Measurements from ENCODE around the gene SGPL1. TPM values are rescaled to one million over a fixed set of nuclear protein-coding genes. Genes with fewer than 3 reads are reported as not detected.
"Not testable (repeated sequence)": the region's sequence is repeated elsewhere in the genome, so short reads cannot be mapped to it uniquely, and the experiment has no call there.

SGPL1 gene
- polyA plus RNA-seq, result 12.0 TPM

- H3K4me3 Mint-ChIP-seq, result peak within 1 kb of the TSS; percentile 83 to 97 (median 92)
- peaks cover 3% of the 10 kb centered on the region for H3K36me3 Mint-ChIP-seq
- peak within 1 kb of the TSS; percentile 79 to 98 (median 92) for H3K27ac Mint-ChIP-seq
- H3K4me1 Mint-ChIP-seq, result peaks cover 6 to 25% (median 23%) of the 10 kb centered on the region in 3 donors
- no peaks in the 10 kb centered on the region for H3K27me3 Mint-ChIP-seq
- H3K9me3 Mint-ChIP-seq, result no peaks in the 10 kb centered on the region
Measured at GRCh38 chr10:70815504-70816219, at the start of gene SGPL1. Gene SGPL1 (plus strand): TSS chr10:70815948. CDS start chr10:70816854, 906 bp downstream.

GRCh38 chr10:70768026-70768685, 47.6 kb upstream of the SGPL1 start:
- not testable (repeated sequence) for H3K4me1 Mint-ChIP-seq, H3K36me3 Mint-ChIP-seq, H3K27me3 Mint-ChIP-seq, H3K4me3 Mint-ChIP-seq
- Mint-ChIP-seq H3K27ac (peak overlapping the region in 1 of 3 donors; percentile 23), H3K9me3 (peaks cover 8 to 20% (median 11%) of the 10 kb centered on the region in 3 donors)

GRCh38 chr10:70769121-70769520, 46.6 kb upstream of the SGPL1 start:
- Mint-ChIP-seq H3K9me3 (peaks cover 8 to 20% (median 11%) of the 10 kb centered on the region in 3 donors), H3K4me3 (no peak overlapping the region), H3K4me1 (no peaks in the 10 kb centered on the region), H3K36me3 (no peaks in the 10 kb centered on the region), H3K27me3 (peaks cover 5% of the 10 kb centered on the region), H3K27ac (no peak overlapping the region)

GRCh38 chr10:70770001-70770400, 45.7 kb upstream of the SGPL1 start:
- H3K27ac Mint-ChIP-seq, result no peak overlapping the region
- H3K27me3 Mint-ChIP-seq, result peaks cover 5% of the 10 kb centered on the region
- H3K36me3 Mint-ChIP-seq, result no peaks in the 10 kb centered on the region
- H3K9me3 Mint-ChIP-seq, result peaks cover 8 to 19% (median 11%) of the 10 kb centered on the region in 3 donors
- no peak overlapping the region for H3K4me3 Mint-ChIP-seq
- no peaks in the 10 kb centered on the region for H3K4me1 Mint-ChIP-seq

- H3K27me3 Mint-ChIP-seq, H3K27ac Mint-ChIP-seq, H3K4me3 Mint-ChIP-seq, H3K4me1 Mint-ChIP-seq, H3K36me3 Mint-ChIP-seq: not testable (repeated sequence)
- H3K9me3 Mint-ChIP-seq, result peaks cover 5 to 14% (median 6%) of the 10 kb centered on the region in 3 donors
Measured at GRCh38 chr10:70770516-70770915, 45.2 kb upstream of the SGPL1 start.

- Mint-ChIP-seq H3K4me1 (no peaks in the 10 kb centered on the region), H3K9me3 (peaks cover 2 to 5% (median 3%) of the 10 kb centered on the region in 3 donors), H3K36me3 (no peaks in the 10 kb centered on the region), H3K27ac (no peak overlapping the region), H3K4me3 (no peak overlapping the region), H3K27me3 (peaks cover 4% of the 10 kb centered on the region)
Measured at GRCh38 chr10:70771311-70772194, 44.2 kb upstream of the SGPL1 start.

- H3K9me3 Mint-ChIP-seq, result no peaks in the 10 kb centered on the region
- H3K4me1 Mint-ChIP-seq, result no peaks in the 10 kb centered on the region
- no peaks in the 10 kb centered on the region for H3K36me3 Mint-ChIP-seq
- H3K27ac Mint-ChIP-seq, result no peak overlapping the region
- no peak overlapping the region for H3K4me3 Mint-ChIP-seq
- H3K27me3 Mint-ChIP-seq, result peaks cover 3% of the 10 kb centered on the region
Measured at GRCh38 chr10:70772627-70773026, 43.1 kb upstream of the SGPL1 start.

GRCh38 chr10:70773461-70773860, 42.3 kb upstream of the SGPL1 start:
- Mint-ChIP-seq H3K4me1 (no peaks in the 10 kb centered on the region), H3K27ac (no peak overlapping the region), H3K4me3 (no peak overlapping the region), H3K36me3 (no peaks in the 10 kb centered on the region), H3K27me3 (no peaks in the 10 kb centered on the region), H3K9me3 (no peaks in the 10 kb centered on the region)

- no peak overlapping the region for H3K4me3 Mint-ChIP-seq
- H3K27me3 Mint-ChIP-seq, result no peaks in the 10 kb centered on the region
- no peaks in the 10 kb centered on the region for H3K9me3 Mint-ChIP-seq
- no peaks in the 10 kb centered on the region for H3K4me1 Mint-ChIP-seq
- no peaks in the 10 kb centered on the region for H3K36me3 Mint-ChIP-seq
- H3K27ac Mint-ChIP-seq, result peak overlapping the region in 1 of 3 donors; percentile 65
Measured at GRCh38 chr10:70773965-70774809, 41.6 kb upstream of the SGPL1 start.

GRCh38 chr10:70774810-70775678, 40.7 kb upstream of the SGPL1 start:
- Mint-ChIP-seq H3K27me3 (no peaks in the 10 kb centered on the region), H3K9me3 (no peaks in the 10 kb centered on the region), H3K36me3 (no peaks in the 10 kb centered on the region), H3K4me1 (no peaks in the 10 kb centered on the region), H3K4me3 (no peak overlapping the region), H3K27ac (peak overlapping the region in 1 of 3 donors; percentile 65)

- no peaks in the 10 kb centered on the region for H3K4me1 Mint-ChIP-seq
- no peaks in the 10 kb centered on the region for H3K9me3 Mint-ChIP-seq
- H3K27ac Mint-ChIP-seq, result no peak overlapping the region
- no peaks in the 10 kb centered on the region for H3K36me3 Mint-ChIP-seq
- H3K4me3 Mint-ChIP-seq, result peak overlapping the region in 1 of 4 donors; percentile 72
- no peaks in the 10 kb centered on the region for H3K27me3 Mint-ChIP-seq
Measured at GRCh38 chr10:70775679-70776454, 39.9 kb upstream of the SGPL1 start.

- H3K4me1 Mint-ChIP-seq, result no peaks in the 10 kb centered on the region
- no peak overlapping the region for H3K4me3 Mint-ChIP-seq
- no peaks in the 10 kb centered on the region for H3K9me3 Mint-ChIP-seq
- H3K36me3 Mint-ChIP-seq, result no peaks in the 10 kb centered on the region
- no peak overlapping the region for H3K27ac Mint-ChIP-seq
- H3K27me3 Mint-ChIP-seq, result no peaks in the 10 kb centered on the region
Measured at GRCh38 chr10:70776455-70777005, 39.2 kb upstream of the SGPL1 start.

Data from IgD-negative memory B cell (primary cell).